K562 (cell line): ENCODE measurements around the gene ERBB4. TPM values are rescaled to one million over a fixed set of nuclear protein-coding genes. Genes with fewer than 3 reads are reported as not detected.

Source experiments
- ATAC-seq: fragments of 200-7000 bp; cut with Tn5 transposase; 3 replicates; pipeline ENCODE4 v1.9.1; 2020; ENCODE audit warnings: moderate library complexity
- BruUV-seq: library from RNA; stranded (reverse); fragments of 400-500 nt; replicated peaks from 2 replicates; lab custom pipeline; 2021; lab: Mats Ljungman, UMichigan
- CTCF ChIA-PET: fragments of 300-600 bp; formaldehyde crosslinking; extraction: SDS; loops from one replicate; lab custom pipeline; 2021; ENCODE audit warnings: low intra/inter-chr PET ratio; lab: Yijun Ruan, JAX
- POLR2A ChIA-PET: fragments of 300-600, 350-650 bp; sonication (Branson Sonifier 250); formaldehyde crosslinking; extraction: SDS; loops from one replicate; lab custom pipeline; 2021; ENCODE audit warnings: antibody characterized with exemption, inconsistent platforms; lab: Yijun Ruan, JAX
- DNase-seq, 4 experiments: peaks; one replicate each; pipeline versions ENCODE4 v3.0.0 to v3.0.0-alpha.2; 2011 to 2018; ENCODE audit warnings: low spot score in 3 of 4, mixed read lengths in 3 of 4; ENCODE audit errors: extremely low read depth in 1 of 4
- FAIRE-seq: peaks from 2 replicates; lab custom pipeline; 2011; peaks lifted over from hg19 to GRCh38; lab: Jason Lieb, UNC
- H2AFZ ChIP-seq: 2 replicates; pipeline ENCODE4 v1.6.0; 2011; ENCODE audit warnings: low read depth, low read length, control low read depth, inconsistent platforms
- H3K27ac ChIP-seq: fragments of 200-600 bp; 3 replicates; pipeline ENCODE4 v1.8.0; 2011; ENCODE audit warnings: low read depth, mild to moderate bottlenecking, control low read depth, inconsistent platforms, low read length, moderate library complexity, mixed read lengths; ENCODE audit errors: extremely low read depth
- H3K27me3 ChIP-seq, 2 experiments: fragments of 300-600 bp in 1 of 2; 2 replicates in 1 of 2; 3 replicates in 1 of 2; pipeline versions ENCODE4 v1.6.0 to v1.8.0; 2011; ENCODE audit warnings: inconsistent platforms in 2 of 2, low read length in 2 of 2, mild to moderate bottlenecking in 1 of 2, mixed read lengths in 1 of 2, moderate library complexity in 1 of 2; ENCODE audit not compliant: control insufficient read depth in 2 of 2, insufficient read depth in 2 of 2
- H3K36me3 ChIP-seq: fragments of 300-600 bp; 3 replicates; pipeline ENCODE4 v1.8.0; 2011; ENCODE audit warnings: mild to moderate bottlenecking, low read length, inconsistent platforms; ENCODE audit not compliant: control insufficient read depth, insufficient read depth
- H3K4me1 ChIP-seq, 2 experiments: fragments of 200-600 bp in 1 of 2; replicated peaks in 1 of 2; 2 replicates in 1 of 2; 3 replicates in 1 of 2; pipeline versions ENCODE4 v1.5.1 to v1.8.0; 2011; ENCODE audit warnings: inconsistent platforms in 2 of 2, low read length in 2 of 2, mild to moderate bottlenecking in 1 of 2, mixed read lengths in 1 of 2, moderate library complexity in 1 of 2; ENCODE audit not compliant: control insufficient read depth in 2 of 2, insufficient read depth in 2 of 2
- H3K4me2 ChIP-seq: 2 replicates; pipeline ENCODE4 v1.6.1; 2011; ENCODE audit warnings: low read length, control low read depth, inconsistent platforms, mixed read lengths; ENCODE audit not compliant: insufficient read depth
- H3K4me3 ChIP-seq: fragments of 200-600 bp; sonication (generic), shearing (Covaris generic); 2 replicates; pipeline ENCODE4 v1.5.1; 2016; ENCODE audit warnings: control low read depth, inconsistent platforms
- H3K79me2 ChIP-seq: fragments of 200-600 bp; 3 replicates; pipeline ENCODE4 v1.8.0; 2011; ENCODE audit warnings: low read length, inconsistent platforms; ENCODE audit not compliant: control insufficient read depth, insufficient read depth
- H3K9ac ChIP-seq, 2 experiments: 2 replicates each; pipeline versions ENCODE4 v1.6.0 to v1.6.1; 2011; ENCODE audit warnings: low read depth in 2 of 2, low read length in 2 of 2, control low read depth in 1 of 2, inconsistent platforms in 1 of 2, mild to moderate bottlenecking in 1 of 2, mixed read lengths in 1 of 2; ENCODE audit not compliant: insufficient read depth in 1 of 2
- H3K9me1 ChIP-seq: one replicate; pipeline ENCODE4 v1.6.0; 2011; ENCODE audit warnings: inconsistent platforms, mild to moderate bottlenecking, low read length, moderate library complexity; ENCODE audit not compliant: control insufficient read depth, insufficient read depth
- H3K9me3 ChIP-seq: replicated peaks from 2 replicates; pipeline ENCODE4 v1.5.1; 2011; ENCODE audit warnings: low read depth, low read length, inconsistent platforms; ENCODE audit not compliant: control insufficient read depth, insufficient read depth
- H4K20me1 ChIP-seq: replicated peaks from 2 replicates; pipeline ENCODE4 v1.6.1; 2011; ENCODE audit warnings: low read length, inconsistent platforms, mixed read lengths; ENCODE audit not compliant: control insufficient read depth, insufficient read depth
- ATF2 ChIP-seq: sonication (generic); formaldehyde crosslinking; IDR thresholded peaks from 2 replicates; pipeline ENCODE4 v1.8.1; 2022; ENCODE audit warnings: missing genetic modification reagents
- CHD2 ChIP-seq: IDR thresholded peaks from 2 replicates; pipeline ENCODE4 v1.6.1; 2011; ENCODE audit warnings: low read depth, low read length
- CHD4 ChIP-seq: fragments of 200-600 bp; sonication (generic); IDR thresholded peaks from 3 replicates; pipeline ENCODE4 v1.6.1; 2012; ENCODE audit warnings: low read depth, mild to moderate bottlenecking, mixed read lengths, low read length, inconsistent platforms; ENCODE audit not compliant: insufficient read depth, insufficient replicate concordance, poor library complexity, severe bottlenecking
- DPF2 ChIP-seq: fragments of 450-650 bp; IDR thresholded peaks from 2 replicates; pipeline ENCODE4 v1.6.1; 2016
- KLF13 ChIP-seq: fragments of 450-650 bp; IDR thresholded peaks from 2 replicates; pipeline ENCODE4 v1.6.1; 2016; ENCODE audit warnings: missing genetic modification characterization, low read depth, mild to moderate bottlenecking, missing compliant biosample characterization, moderate library complexity, borderline replicate concordance
- MIER1 ChIP-seq: fragments of 450-650 bp; IDR thresholded peaks from 2 replicates; pipeline ENCODE4 v1.6.1; 2016; ENCODE audit warnings: antibody characterized with exemption, mild to moderate bottlenecking, low read depth
- MLLT1 ChIP-seq, 2 experiments: fragments of 450-650 bp; IDR thresholded peaks; 2 replicates each; pipeline ENCODE4 v1.6.1; 2016
- PRMT5 ChIP-seq: sonication (generic); formaldehyde crosslinking; IDR thresholded peaks from 2 replicates; pipeline ENCODE4 v1.5.0; 2020; ENCODE audit warnings: missing genetic modification reagents
- SREBF1 ChIP-seq: fragments of 150-350 bp; IDR thresholded peaks from 2 replicates; pipeline ENCODE4 v1.6.1; 2014; ENCODE audit warnings: antibody characterized with exemption, low read depth, low read length, borderline replicate concordance
- TEAD4 ChIP-seq, 2 experiments: sonication (generic) in 1 of 2; formaldehyde crosslinking in 1 of 2; IDR thresholded peaks; 2 replicates each; pipeline versions ENCODE4 v1.6.1 to v1.8.0; 2012 to 2022; ENCODE audit warnings: borderline replicate concordance in 1 of 2, inconsistent platforms in 1 of 2, low read length in 1 of 2, mild to moderate bottlenecking in 1 of 2, missing genetic modification reagents in 1 of 2
- ZC3H4 ChIP-seq: sonication (generic); formaldehyde crosslinking; IDR thresholded peaks from 2 replicates; pipeline ENCODE4 v1.9.0; 2021; ENCODE audit warnings: missing genetic modification reagents, borderline replicate concordance
- ZNF165 ChIP-seq: fragments of 250-450 bp; sonication (Bioruptor Pico); IDR thresholded peaks from 2 replicates; pipeline ENCODE4 v1.4.0; 2020; ENCODE audit warnings: borderline replicate concordance
- ZNF253 ChIP-seq: fragments of 250-450 bp; sonication (Bioruptor Pico); conservative IDR thresholded peaks from 2 replicates; pipeline ENCODE4 v1.6.1; 2021; ENCODE audit warnings: mild to moderate bottlenecking
- ZNF280B ChIP-seq: fragments of 250-450 bp; sonication (Bioruptor Pico); IDR thresholded peaks from 2 replicates; pipeline ENCODE4 v1.5.1; 2021; ENCODE audit warnings: mild to moderate bottlenecking
- WGBS: fragments of 100-300 bp; shearing (Covaris generic); methylation state at CpG from one replicate; pipeline ENCODE4 v1.1.6; 2016; ENCODE audit warnings: low coverage, mixed read lengths; ENCODE audit not compliant: insufficient coverage; ENCODE audit errors: missing lambda C conversion rate; 5-methylcytosine and 5-hydroxymethylcytosine counted together
- in situ Hi-C: fragments of 300-500 bp; cut with MboI; formaldehyde crosslinking; loops from 4 replicates; pipeline ENCODE4 v1.15.0; 2018; ENCODE audit warnings: inconsistent platforms, mixed read lengths
- intact Hi-C: fragments of 100-400 bp; cut with micrococcal nuclease; formaldehyde crosslinking; loops from 2 replicates; pipeline ENCODE4 v1.14.2; 2022
- polyA plus RNA-seq, 8 experiments: library from polyadenylated mRNA; depleted of rRNA in 4 of 8; stranded (reverse) in 5 of 8; unstranded in 3 of 8; fragments of >200 nt; fragmentation: Nextera tagmentation in 2 of 8; fragmentation: Illumina TruSeq in 1 of 8; extraction: Ambion mirVana in 2 of 8; extraction: Trizol in 1 of 8; gene quantifications; 2 replicates each; pipeline versions ENCODE4 v1.2.1 to v1.2.3, GENCODE V29; 2011 to 2014; ENCODE audit warnings: inconsistent platforms in 1 of 8, missing spikeins in 1 of 8
- total RNA-seq, 7 experiments: library from RNA; depleted of rRNA in 6 of 7; stranded (reverse); fragments of >200 nt in 6 of 7; fragmentation: Illumina TruSeq in 2 of 7; extraction: Trizol in 2 of 7; gene quantifications; 2 replicates each; pipeline versions ENCODE4 v1.2.1 to v1.2.3, GENCODE V29; 2011 to 2021; ENCODE audit warnings: low replicate concordance in 1 of 7

ERBB4 gene
- total and polyA plus RNA-seq, 9 of the 15 experiments (the other 6 are each of a cell fraction or from before 2014, with no cell fraction given): not detected

GRCh38 chr2:212477571-212477970 lies 61.0 kb downstream of the ERBB4 start:
- FAIRE-seq: no peak
- DNase-seq: no peak
- H3K9me3 ChIP-seq: no peaks in the 10 kb centered on the region
- H2AFZ ChIP-seq: no peak overlapping the region
- BruUV-seq: no TSS peak
- intact Hi-C loops: no loop called here
- in situ Hi-C loops: no loop called here
- H3K9me1 ChIP-seq: no peaks in the 10 kb centered on the region
- 0% methylated on average over 2 of the region's 2 CpGs for WGBS
- H4K20me1 ChIP-seq: no peaks in the 10 kb centered on the region
- no peak overlapping the region for H3K27ac ChIP-seq
- ATAC-seq: no peak
- TF ChIP-seq ATF2 (CRISPR knock-in tag) (no peak), MIER1 (no peak), CHD4 (no peak), ZC3H4 (CRISPR knock-in tag) (no peak), TEAD4 (IDR thresholded peaks at IDR 0.05; ENCODE audit: low read length) (no peak), TEAD4 (CRISPR knock-in tag; IDR thresholded peaks at IDR 0.05; ENCODE audit: borderline replicate concordance) (no peak), MLLT1 (IDR thresholded peaks at IDR 0.05) (no peak), KLF13 (tag) (no peak), CHD2 (no peak), SREBF1 (no peak), DPF2 (no peak), ZNF165 (CRISPR knock-in tag) (no peak), ZNF280B (CRISPR knock-in tag) (no peak), ZNF253 (CRISPR knock-in tag) (no peak), PRMT5 (no peak)
- POLR2A ChIA-PET: no interaction called here
- no peak overlapping the region for H3K9ac ChIP-seq
- H3K27me3 ChIP-seq: no peaks in the 10 kb centered on the region
- CTCF ChIA-PET: no interaction called here
- no peak overlapping the region for H3K4me2 ChIP-seq
- H3K36me3 ChIP-seq: no peaks in the 10 kb centered on the region
- no peak overlapping the region for H3K4me3 ChIP-seq
- no peaks in the 10 kb centered on the region for H3K4me1 ChIP-seq
- no peaks in the 10 kb centered on the region for H3K79me2 ChIP-seq
